Dedifferentiated amniotic fluid mesenchymal stem cell (primary cell): ENCODE data around the gene C10orf88.
"Not testable (repeated sequence)": the region's sequence is repeated elsewhere in the genome, so short reads cannot be mapped to it uniquely, and the experiment has no call there.

Source experiments
- DNase-seq: peaks from one replicate; pipeline ENCODE4 v3.0.0-alpha.2; 2016; ENCODE audit errors: extremely low spot score

C10orf88 gene

DNA sequence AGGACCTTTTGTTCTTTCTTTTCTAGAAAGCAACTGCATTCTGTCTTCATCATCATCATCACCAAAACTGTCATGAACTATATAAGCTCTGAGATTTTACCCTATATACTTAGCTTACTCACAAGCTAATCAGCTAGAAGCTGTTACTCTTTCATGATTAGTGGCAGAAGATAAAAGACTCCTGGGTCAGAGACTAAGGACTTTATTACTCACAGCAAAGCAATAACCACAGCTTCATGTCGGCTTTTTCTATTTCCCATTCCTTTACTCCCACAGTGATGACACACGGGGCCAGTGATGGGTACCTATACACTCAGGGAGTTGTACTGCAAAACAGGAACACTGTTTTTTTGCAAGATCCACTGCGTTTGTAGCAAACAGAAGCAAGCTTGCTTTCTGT is 8.4 kb upstream of the C10orf88 start:
- DNase-seq = no peak

DNA sequence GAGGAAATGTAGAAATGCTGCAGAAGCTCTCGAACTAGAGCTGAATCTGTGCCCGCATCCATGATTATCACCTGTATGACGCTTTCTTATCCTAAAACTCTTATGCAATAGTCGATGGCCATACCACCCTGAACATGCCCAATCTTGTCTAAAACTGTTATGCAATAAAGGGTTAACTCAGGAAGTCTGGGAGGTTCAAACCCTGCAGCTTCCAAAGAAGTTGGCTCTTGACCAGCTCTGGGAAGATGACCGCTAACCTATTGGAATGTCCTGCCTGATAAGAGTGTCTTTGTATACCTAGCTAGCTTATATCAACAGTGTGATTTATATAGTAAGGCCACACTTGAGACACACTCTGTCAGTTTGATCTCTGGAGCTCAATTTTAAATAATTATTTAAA is 3.4 kb upstream of the C10orf88 start:
- no peak for DNase-seq

DNA sequence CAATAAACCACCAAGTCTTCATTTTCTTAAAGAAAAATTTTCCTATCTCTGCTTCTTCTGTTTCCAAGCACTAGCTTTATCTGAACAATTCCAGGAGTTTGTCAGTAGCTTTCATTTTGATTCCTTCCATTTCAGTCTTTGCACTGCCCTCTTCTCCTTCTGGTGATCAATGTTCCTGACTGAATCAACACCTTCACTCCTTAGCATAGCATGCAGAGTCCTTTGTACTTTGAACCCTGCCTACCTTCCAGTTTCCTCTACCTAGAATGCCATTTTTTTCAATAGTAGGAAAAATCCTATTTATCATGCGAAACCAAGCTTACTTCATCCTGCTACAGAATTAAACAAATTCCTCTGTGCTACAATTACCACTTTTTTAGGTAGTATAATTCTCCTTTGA is 1.9 kb upstream of the C10orf88 start:
- DNase-seq = no peak

DNA sequence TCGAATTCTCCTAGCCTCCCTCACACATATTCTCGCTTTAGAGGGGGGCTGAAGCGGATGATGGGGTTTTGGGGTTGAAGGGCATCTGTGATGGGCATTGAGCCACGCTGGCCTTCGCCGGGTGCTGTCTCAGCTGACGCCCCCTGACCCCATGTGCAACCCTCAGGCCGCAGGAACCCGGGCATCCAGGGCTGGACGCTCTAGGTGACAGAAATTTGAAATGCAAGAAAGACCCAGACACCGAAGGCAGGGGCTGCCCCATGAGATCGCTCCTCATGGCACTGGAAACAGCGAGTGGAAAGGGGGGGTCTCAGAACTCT is 664 bp upstream of the C10orf88 start:
- no peak for DNase-seq

DNA sequence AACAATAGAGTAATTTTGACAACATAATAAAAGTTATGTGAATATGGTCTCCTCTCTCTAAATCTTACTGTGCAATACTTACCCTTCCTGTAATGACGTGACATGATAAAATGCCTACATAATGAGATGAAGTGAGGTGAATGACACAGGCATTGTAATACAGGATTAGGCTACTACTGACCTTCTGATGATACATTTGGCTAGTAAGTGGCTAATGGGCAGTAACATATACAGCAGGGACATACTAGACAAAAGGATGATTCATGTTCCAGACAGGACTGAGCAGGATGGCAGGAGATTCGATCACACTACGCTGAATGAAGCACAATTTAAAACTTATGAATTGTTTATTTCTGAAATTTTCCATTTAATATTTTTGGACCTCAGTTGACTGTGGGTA is 4.7 kb downstream of the C10orf88 start:
- no peak for DNase-seq

DNA sequence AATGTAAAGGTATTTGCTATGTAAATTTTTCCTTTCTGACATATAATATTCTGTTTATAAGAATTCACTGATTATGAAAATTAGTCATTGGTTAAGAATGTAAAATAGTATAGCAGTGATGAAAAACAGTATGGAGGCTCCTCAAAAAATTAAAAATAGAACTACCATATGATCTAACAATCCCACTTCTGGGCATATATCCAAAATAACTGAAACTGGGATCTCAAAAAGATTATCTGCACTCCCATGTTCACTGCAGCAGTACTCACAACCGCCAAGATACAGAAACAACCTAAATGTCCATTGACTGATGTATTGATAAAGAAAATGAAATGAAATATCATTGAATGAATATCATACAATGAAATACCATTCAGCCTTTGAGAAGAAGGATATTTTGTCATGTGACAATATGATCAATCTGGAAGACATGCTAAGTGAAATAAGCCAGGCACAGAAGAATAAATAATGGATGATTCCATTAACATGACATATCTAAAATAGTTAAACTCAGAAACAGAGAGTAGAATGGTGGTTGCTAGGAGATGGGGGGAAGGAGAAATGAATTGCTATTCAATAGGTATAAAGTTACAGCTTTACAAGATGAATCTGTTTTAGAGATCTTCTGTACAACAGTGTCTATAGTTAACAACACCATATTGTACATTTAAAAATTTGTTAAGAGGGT is 14.0 kb downstream of the C10orf88 start:
- DNase-seq = peak; percentile 71

DNA sequence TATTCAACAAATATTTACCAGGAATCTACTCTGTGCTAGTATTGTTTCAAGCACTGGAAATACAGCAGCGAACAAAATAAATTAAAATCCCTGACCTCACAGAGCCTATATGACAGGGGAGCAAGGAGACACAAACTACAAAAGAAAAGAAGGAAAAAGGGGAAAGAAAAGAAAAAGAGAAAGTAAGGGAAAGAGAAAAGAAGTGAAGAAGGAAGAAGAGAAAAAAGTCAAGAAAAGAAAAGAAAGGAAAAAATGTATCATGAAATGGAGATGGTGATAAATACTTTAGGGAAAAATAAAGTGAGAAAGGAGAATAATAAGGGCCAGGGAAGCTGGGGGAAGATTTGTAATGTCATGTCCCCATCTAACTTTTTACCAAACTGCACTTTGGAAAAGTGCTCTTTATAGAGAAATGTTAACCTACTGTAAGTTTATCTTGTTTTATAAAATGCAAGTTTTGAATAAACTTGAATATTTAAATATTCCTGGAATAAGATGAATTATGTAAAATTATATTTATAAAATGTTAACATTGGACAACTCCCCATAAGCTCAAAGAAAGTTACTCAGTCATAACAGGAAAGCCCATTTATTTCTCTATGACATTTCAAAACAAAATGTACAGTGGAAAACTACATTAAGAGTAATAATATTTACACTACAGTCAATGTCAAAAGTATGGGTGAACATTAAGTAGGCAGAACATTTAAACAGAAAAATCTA is 14.7 kb downstream of the C10orf88 start:
- DNase-seq = no peak

DNA sequence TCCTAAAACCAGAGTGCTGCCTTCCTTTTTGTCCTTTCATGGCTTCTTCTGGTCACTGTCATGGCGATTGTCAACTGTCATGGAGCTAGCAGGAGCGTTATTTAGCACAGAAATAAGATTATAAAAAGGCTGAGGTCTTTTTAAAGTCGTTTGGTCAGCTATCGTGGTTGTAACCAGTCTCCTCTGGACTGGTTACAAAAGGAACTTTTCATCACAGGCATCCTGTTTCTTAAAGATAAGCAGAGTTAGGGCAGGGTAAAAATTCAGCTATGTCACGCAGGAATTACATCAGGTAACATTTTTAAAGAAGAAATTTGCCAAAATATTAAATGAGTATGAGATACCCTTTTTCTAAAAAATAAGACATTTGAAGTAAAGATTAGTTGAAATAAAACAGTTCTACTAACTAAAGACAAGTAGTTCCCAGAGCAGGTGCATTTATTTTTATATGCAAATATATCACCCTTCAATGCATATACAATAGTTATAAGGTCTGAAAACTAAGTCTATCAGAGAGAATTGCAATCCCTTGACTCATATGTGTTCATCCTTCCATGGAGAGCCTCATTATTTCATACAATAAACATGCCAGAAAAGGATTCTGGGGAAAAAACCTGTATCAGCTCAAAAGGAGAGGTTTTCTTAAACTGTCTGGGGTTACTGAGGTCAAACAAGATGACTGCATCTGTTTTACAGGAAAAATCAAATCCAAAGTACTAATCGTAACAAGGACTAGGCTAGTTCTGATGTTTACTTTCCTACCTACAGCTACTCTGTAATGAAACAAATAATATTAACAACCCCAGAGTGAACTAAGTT is 22.7 kb downstream of the C10orf88 start:
- no peak for DNase-seq

DNA sequence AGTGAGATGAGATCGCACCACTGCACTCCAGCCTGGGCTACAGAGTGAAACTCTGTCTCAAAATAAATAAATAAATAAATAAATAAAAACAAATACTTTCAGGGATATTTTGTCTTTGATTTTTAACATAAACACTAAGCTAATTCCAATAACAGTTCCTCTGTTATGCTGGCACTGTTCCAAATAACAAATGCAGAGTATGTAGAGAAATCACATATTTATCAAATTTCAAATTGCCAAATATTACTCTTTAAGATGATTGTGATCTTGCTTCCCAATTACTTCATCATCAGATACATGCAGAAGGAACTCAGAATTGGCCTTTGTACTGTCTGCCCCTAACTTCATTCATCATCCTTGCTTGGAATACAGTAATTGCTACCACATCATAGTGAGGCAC is 23.9 kb downstream of the C10orf88 start:
- no peak for DNase-seq

DNA sequence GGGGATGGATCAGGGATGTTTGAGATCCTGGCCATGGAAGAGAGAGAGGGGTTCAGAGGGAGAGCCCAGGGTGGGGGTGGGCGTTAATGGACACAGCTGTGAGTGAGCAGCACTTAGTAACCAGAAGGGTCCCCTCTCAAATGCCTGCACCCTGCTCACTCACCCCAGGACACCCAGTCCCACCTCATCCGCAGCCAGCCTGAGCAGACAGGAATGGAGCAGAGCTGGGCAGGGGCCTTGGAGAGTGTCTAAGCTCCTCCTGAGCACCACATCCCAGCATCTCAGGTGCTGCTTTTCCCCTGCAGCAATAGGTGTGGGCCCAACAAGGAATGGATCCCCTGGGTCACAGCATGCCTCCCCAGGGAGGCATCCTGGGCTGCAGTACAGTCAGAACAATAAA is 38.3 kb downstream of the C10orf88 start:
- DNase-seq = no peak

DNA sequence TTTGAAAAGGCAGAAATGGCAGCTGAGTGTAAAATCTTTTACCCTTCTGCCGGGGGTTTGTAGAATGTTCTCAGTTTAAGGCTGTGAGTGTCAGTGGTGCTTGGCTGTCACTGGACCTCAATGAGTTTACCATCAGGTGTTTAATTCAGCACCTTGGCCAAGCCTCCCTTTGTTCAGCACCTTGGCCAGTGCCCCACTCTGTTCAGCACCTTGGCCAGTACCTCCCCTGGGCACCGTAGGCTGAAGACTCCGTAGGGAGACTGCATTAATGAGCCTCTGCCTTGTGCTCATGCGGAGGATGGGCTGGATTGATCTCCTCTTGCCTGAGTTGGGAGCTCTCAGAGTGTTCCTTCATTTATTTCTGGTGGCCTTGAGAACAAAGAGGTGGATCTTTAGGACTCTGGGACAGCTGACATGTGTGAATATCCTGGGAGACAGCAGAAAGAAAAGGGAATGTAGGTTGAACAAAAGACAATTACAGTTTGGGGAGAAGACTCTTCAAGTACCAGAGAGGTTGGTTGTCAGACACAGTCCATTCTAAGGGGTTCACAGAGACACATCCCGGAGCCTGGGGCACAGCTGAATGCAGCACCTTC is 42.0 kb downstream of the C10orf88 start:
- DNase-seq = no peak

DNA sequence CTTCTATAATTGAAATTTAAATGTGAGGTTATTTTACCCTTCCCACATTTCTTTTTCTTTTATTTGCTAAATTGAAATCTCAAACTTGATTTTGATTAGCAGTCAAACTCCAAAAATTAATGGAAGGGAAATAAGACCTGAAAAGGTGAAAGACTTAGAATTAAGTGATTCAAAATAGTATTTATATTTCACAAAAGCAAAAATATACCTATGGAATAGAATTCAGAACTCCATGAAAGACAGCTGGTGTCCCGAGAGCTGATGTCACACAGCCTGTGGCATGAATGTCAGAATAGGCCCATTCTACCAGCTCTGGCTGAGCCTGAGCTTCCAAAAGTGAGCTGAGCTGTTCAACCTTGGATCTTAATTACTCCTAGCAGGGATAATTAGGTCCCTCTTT is 43.7 kb downstream of the C10orf88 start, which contains the start of gene FAM24A:
TSS of gene FAM24A (plus strand) at position 301 of the 400 bp plus-strand sequence. CDS start 1,025 bp downstream, outside the sequence.
- DNase-seq = no peak

DNA sequence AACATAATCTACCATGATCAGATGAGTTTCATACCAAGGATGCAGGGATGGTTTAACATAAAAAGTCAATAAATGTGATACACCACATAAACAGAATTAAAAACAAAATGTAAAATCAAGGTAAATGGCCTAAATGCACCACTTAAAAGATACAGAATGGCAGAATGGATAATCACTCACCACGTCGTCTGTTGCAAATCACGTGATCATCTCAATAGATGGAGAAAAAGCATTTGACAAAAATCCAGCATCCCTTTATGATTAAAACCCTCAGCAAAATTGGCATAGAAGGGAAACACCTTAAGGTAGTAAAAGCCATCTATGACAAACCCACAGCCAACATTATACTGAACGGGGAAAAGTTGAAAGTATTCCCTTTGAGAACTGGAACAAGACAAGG is 50.2 kb downstream of the C10orf88 start:
- DNase-seq = not testable (repeated sequence)

DNA sequence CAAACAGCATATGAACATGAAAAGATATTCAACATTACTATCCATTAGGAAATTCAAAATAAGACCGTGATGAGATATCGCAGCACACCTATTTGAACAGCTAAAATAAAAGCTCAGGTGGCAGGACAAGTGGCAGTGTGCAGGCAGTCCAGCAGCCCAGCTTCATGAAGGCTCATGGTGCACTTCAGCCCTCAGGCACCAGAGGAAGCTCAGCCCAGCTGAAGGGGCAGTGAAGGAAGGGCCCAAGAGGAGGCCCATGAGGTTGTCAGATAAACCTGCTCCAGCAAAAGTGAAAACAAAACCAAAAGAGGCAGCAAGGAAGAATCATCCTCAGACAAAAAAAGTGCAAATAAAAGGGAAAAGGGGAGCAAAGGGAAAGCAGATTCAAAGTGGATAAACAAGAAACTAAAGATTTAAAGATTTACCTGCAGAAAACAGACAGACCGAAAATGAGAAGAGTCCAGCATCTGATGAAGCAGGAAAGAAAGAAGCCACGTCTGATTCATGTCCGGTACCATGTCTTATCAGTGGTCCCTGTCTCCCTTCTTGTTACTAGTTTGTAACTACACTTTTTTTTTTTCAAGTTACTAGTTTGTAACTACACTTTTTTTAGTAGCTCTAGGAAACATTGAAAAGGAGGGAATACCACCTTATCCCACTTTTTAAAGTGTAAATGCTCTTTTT is 59.6 kb downstream of the C10orf88 start:
- no peak for DNase-seq

DNA sequence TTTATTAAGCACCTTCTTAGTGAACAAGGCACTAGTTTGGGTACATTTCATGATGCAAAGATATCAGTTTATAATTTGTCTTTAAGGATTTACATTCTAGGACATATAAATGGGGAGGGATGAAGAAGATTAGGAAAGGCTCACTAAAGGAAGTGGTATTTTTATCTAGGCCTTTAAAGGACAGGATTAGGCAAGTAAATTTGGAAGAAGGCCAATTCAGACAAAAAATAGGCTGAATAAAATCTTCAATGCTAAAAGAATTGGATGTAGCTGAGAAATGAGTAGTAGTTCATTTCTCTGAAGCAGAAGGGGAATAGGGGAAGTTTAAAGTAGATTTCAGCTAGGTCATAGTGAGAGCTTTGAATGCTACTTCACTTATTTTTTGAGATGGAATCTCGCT is 69.9 kb downstream of the C10orf88 start:
- DNase-seq = no peak

DNA sequence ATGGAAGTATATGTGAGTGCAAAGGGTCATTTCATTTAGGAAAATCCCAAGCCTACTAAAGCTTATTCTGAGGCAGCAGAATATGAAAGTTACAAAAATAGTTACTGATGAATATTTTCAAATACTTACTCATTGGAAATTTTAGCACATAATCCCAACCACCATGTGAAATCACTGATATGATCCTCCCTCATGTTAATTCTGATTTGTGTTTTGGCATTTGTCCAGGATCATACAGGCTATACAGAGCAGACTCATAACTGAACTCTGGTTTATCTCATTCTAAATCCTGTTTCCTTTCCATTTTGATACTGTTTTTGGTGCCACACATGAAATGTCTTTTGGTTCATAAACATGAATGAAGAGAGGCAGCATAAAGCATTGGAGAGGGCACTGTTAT is 71.3 kb downstream of the C10orf88 start:
- no peak for DNase-seq
